Skeletal muscle satellite cell (primary cell): ENCODE results near the gene MRPS14.
A peak's percentile ranks its signal among the peaks of the same experiment; 100 is the strongest.
"Not testable (repeated sequence)": the region's sequence is repeated elsewhere in the genome, so short reads cannot be mapped to it uniquely, and the experiment has no call there.

Source experiments
- H3K27me3 ChIP-seq: 2 replicates; pipeline ENCODE4 v1.7.0; 2013; ENCODE audit warnings: low read length; ENCODE audit not compliant: control insufficient read depth, insufficient read depth
- H3K36me3 ChIP-seq: 2 replicates; pipeline ENCODE4 v1.7.0; 2013; ENCODE audit warnings: mild to moderate bottlenecking, control low read depth, low read length; ENCODE audit not compliant: insufficient read depth
- H3K4me1 ChIP-seq: 2 replicates; pipeline ENCODE4 v1.7.0; 2013; ENCODE audit warnings: low read length; ENCODE audit not compliant: control insufficient read depth, insufficient read depth
- H3K4me2 ChIP-seq: 2 replicates; pipeline ENCODE4 v1.7.0; 2013; ENCODE audit warnings: mild to moderate bottlenecking, low read length
- H3K4me3 ChIP-seq: 2 replicates; pipeline ENCODE4 v1.7.0; 2013; ENCODE audit warnings: low read length
- H3K9ac ChIP-seq: 2 replicates; pipeline ENCODE4 v1.7.0; 2013; ENCODE audit warnings: mild to moderate bottlenecking, low read depth, low read length, moderate library complexity
- H3K9me3 ChIP-seq: replicated peaks from 2 replicates; pipeline ENCODE4 v1.7.0; 2013; ENCODE audit warnings: mild to moderate bottlenecking, control low read depth, low read length

Gene MRPS14

DNA sequence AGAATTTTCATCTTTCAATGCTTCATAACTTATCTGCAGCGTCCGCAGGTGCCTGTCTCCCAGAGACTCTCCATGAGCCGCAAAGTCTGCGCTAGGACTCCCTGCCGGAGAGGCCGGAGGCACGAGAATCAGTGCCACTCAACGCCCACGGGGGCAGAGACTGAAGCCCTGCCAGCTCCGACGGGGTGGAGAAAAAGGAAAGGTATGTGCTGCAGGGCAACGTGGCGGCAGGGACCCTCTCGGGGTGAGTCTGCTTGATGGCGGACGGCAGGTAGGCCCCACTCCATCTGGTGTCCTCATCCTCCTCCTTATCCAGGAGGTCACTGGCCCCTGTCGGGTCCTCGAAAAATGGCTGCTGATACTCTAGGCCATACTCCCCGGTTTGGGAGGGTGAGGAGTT, 21.9 kb upstream of the MRPS14 start:
- Histone ChIP-seq H3K4me2 (no peak overlapping the region), H3K9me3 (no peaks in the 10 kb centered on the region), H3K4me1 (no peaks in the 10 kb centered on the region), H3K9ac (no peak overlapping the region), H3K4me3 (no peak overlapping the region), H3K27me3 (peaks cover 3% of the 10 kb centered on the region), H3K36me3 (no peaks in the 10 kb centered on the region)

DNA sequence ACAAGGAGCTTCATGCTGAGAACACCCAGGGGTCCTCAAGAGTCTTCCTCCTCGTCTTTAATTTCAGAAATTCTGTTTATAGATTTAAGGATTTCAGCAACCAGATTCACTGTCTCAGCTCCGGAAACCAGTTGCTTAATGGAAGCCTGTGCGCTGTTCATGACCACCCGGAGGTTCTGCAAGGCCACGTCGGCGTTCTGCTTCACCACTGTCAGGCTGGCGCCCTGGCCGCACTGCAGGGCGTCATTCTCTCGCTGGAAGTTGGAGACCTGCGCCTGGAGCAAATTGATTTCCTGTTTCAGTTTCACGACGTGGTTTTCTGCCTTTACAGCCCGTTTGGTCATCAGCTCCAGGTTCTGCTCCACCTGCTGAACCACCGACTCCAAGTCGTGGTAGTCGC, 21.4 kb upstream of the MRPS14 start:
- not testable (repeated sequence) for H3K9ac ChIP-seq, H3K9me3 ChIP-seq, H3K4me1 ChIP-seq, H3K27me3 ChIP-seq, H3K4me2 ChIP-seq, H3K4me3 ChIP-seq, H3K36me3 ChIP-seq

DNA sequence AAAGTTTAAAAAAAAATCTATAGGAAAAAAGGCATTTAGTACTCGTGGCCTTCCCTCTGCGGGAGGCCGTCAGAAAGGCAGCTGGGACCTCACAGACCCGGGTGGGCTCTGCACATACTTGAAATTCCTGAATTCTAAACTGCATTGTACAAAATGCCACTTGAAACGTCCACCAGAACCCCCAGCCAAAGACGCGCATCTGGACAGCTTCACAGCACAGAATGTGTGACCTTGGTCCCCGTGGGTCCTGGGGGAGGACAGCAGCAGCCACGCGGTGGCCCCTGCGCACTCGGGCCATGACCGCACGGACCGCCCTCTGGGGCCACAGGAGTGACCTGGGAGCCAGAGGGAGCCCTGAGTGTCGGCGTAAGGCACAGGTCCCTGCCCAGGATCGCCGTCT, 20.6 kb upstream of the MRPS14 start:
- Histone ChIP-seq H3K4me3 (no peak overlapping the region), H3K4me1 (no peaks in the 10 kb centered on the region), H3K36me3 (no peaks in the 10 kb centered on the region), H3K4me2 (no peak overlapping the region), H3K9me3 (no peaks in the 10 kb centered on the region), H3K9ac (no peak overlapping the region), H3K27me3 (peaks cover 4% of the 10 kb centered on the region)

DNA sequence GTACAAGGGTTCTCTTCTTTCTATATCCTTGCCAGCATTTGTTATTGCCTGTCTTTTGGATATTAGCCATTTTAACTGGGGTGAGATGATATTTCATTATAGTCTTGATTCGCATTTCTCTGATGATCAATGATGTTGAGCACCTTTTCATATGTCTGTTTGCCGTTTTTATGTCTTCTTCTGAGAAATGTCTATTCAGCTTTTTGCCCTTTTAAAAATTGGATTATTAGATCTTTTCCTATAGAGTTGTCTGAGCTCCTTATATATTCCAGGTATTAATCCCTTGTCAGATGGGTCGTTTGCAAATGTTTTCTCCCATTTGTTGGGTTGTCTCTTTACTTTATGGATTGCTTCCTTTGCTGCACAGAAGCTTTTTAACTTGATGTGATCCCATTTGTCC, 19.4 kb upstream of the MRPS14 start:
- no peak overlapping the region for H3K9ac ChIP-seq
- no peaks in the 10 kb centered on the region for H3K4me1 ChIP-seq
- no peaks in the 10 kb centered on the region for H3K9me3 ChIP-seq
- H3K27me3 ChIP-seq, result peaks cover 6% of the 10 kb centered on the region
- H3K4me2 ChIP-seq, result no peak overlapping the region
- no peaks in the 10 kb centered on the region for H3K36me3 ChIP-seq
- no peak overlapping the region for H3K4me3 ChIP-seq

DNA sequence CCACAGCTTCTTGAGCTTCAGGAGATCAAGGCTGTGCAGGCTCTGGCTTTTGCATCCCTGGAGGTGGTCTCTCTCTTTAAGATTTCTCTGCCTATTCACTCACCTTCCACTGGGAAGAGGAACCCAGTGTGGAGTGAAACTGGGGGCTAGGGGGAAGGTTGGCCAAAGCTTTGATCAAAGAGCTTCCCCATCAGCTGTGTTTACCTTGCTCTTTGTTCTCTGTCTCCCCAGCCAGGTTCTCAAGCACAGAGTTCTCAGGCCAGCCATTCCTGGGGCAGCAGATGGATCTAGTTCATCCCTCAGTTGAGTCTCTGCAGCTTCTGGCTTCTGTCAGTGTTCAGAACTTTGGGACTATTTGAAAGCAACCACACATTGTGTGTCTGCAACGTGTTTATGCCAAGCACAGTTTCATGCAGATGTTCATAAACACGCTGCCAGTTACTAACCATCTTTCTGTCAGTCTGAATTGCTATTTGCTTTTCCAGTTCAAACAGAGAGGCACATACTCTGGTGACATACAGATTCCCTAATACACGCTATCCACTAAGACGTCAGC, 17.2 kb upstream of the MRPS14 start:
- Histone ChIP-seq H3K4me3 (no peak overlapping the region), H3K27me3 (peaks cover 18% of the 10 kb centered on the region), H3K4me1 (no peaks in the 10 kb centered on the region), H3K9ac (no peak overlapping the region), H3K9me3 (no peaks in the 10 kb centered on the region), H3K4me2 (no peak overlapping the region), H3K36me3 (no peaks in the 10 kb centered on the region)

DNA sequence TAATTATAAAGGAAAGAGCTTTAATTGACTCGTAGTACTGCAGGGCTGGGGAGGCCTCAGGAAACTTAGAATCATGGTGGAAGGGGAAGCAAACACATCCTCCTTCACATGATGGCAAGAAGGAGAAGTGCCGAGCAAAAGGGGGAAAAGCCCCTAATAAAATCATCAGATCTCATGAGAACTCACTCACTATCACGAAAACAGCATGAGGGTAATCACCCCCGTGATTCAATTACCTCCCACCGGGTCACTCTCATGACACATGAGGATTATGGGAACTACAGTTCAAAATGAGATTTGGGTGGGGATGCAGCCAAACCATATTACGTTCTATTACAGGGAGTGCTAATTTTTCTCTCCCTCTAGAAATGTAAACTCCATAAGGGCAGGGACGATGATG, 14.2 kb upstream of the MRPS14 start:
- Histone ChIP-seq H3K4me1 (no peaks in the 10 kb centered on the region), H3K4me3 (no peak overlapping the region), H3K36me3 (no peaks in the 10 kb centered on the region), H3K27me3 (peaks cover 18% of the 10 kb centered on the region), H3K9ac (no peak overlapping the region), H3K9me3 (no peaks in the 10 kb centered on the region), H3K4me2 (no peak overlapping the region)

DNA sequence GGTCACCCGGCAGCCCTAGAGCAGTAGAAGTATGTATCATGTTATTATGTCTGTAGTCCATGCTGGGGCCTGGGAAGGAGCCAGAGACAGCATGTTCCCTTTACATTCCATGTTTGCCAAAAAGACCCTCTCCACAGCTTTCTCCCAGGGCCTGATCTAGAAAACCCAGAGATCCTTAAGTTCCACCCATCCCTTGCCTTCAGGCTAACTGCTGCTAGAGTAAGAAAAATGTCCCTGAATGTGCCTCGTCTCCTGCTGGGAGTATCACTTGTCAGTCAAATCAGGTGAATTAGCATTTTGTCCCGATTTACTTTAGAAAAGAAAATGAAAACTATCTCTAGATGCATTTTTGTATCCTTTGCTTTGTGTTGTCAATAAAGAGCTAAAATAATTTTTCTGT, 13.3 kb upstream of the MRPS14 start:
- no peaks in the 10 kb centered on the region for H3K4me1 ChIP-seq
- no peak overlapping the region for H3K4me2 ChIP-seq
- peaks cover 18% of the 10 kb centered on the region for H3K27me3 ChIP-seq

DNA sequence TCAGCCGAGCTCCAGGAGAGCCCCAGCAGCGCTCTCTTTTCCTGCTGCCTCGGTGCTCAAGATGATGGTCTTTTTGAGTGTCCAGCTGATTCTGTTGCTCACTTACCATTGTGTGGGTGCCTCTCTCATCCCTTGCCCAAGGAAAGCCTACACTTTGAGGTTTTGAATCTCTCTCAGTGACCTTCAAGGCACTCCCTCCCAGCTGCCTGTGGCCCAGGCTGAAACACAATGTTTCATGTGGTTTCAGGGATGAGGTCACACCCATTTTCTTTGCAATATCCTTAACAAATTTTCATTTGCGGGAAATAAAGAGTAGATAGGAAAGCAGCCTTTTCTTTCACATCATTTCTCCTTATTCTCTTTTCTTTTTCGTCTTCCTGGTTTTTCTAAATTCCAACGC, 12.6 kb upstream of the MRPS14 start:
- Histone ChIP-seq H3K36me3 (no peaks in the 10 kb centered on the region), H3K9ac (no peak overlapping the region)

More for the DNA sequence above, 13.3 kb upstream of the MRPS14 start:
- Histone ChIP-seq H3K9ac (no peak overlapping the region), H3K4me3 (no peak overlapping the region), H3K36me3 (no peaks in the 10 kb centered on the region), H3K9me3 (no peaks in the 10 kb centered on the region)

DNA sequence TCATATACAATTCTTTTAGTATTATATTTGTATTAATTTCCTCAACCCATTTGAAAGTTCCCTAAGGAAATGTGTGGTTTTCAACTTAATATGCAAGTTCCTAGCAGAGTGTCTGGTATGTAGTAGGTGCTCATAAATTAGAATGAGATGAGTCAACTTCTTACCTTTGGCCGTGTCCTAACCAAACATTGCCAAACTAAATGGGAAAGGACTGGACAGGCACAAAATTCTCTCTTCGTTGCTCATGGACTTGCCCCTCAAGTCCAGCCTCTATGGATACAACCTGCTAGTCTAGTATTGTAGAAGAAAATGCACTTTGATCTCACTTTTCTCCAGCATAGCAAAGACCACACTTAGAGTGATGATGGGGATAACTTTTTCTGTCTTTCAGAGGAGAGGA, 11.6 kb upstream of the MRPS14 start:
- Histone ChIP-seq H3K36me3 (no peaks in the 10 kb centered on the region), H3K27me3 (peaks cover 14% of the 10 kb centered on the region), H3K4me1 (no peaks in the 10 kb centered on the region), H3K9me3 (no peaks in the 10 kb centered on the region), H3K4me3 (no peak overlapping the region), H3K4me2 (no peak overlapping the region), H3K9ac (no peak overlapping the region)

More for the DNA sequence above, 12.6 kb upstream of the MRPS14 start:
- no peak overlapping the region for H3K4me3 ChIP-seq
- no peak overlapping the region for H3K4me2 ChIP-seq
- H3K9me3 ChIP-seq, result no peaks in the 10 kb centered on the region
- H3K27me3 ChIP-seq, result peaks cover 18% of the 10 kb centered on the region
- H3K4me1 ChIP-seq, result no peaks in the 10 kb centered on the region

DNA sequence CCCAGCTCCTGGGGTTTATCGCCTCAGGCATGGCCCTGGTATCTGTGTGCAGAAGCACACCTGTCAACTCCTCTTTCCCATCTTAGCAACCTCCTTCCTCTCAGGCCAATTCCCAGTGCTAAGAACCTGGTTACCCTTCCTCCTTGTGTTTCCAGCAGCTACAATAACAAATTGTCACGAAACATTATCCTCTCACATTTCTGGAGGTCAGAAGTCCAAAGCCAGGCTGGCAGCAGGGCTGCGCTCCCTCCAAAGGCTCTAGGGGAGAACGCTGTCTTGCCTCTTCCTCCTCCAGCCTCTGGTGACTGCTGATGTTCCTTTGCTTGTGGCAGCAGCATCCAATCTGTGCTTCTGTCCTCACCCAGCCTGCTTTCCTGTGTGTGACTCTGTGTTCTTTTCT, 10.7 kb upstream of the MRPS14 start:
- Histone ChIP-seq H3K9ac (no peak overlapping the region), H3K27me3 (peaks cover 14% of the 10 kb centered on the region), H3K4me3 (no peak overlapping the region)

DNA sequence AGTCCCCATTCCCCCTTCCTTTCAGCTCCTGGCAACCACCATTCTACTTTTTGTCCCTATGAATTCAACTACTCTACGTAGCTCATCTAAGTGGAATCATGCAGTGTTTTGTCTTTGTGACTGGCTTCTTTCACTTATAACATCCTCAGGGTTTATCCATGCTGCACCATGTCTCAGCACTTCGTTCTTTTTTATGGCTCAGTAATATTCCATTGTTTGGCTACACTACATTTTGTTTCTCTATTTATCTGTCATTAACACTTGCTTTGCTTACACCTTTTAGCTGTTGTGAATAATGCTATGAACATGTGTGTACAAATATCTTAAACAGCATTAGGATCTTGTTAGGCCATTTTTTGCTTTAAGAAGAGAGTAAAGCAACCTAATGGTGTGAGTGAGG, 1.5 kb upstream of the MRPS14 start:
- H3K4me1 ChIP-seq, result peaks cover 5% of the 10 kb centered on the region
- no peaks in the 10 kb centered on the region for H3K27me3 ChIP-seq
- H3K4me2 ChIP-seq, result no peak overlapping the region
- no peak overlapping the region for H3K4me3 ChIP-seq
- no peak overlapping the region for H3K9ac ChIP-seq
- H3K36me3 ChIP-seq, result no peaks in the 10 kb centered on the region
- H3K9me3 ChIP-seq, result no peaks in the 10 kb centered on the region

More for the DNA sequence above, 10.7 kb upstream of the MRPS14 start:
- peaks cover 5% of the 10 kb centered on the region for H3K4me1 ChIP-seq
- no peaks in the 10 kb centered on the region for H3K36me3 ChIP-seq
- no peaks in the 10 kb centered on the region for H3K9me3 ChIP-seq
- H3K4me2 ChIP-seq, result no peak overlapping the region

DNA sequence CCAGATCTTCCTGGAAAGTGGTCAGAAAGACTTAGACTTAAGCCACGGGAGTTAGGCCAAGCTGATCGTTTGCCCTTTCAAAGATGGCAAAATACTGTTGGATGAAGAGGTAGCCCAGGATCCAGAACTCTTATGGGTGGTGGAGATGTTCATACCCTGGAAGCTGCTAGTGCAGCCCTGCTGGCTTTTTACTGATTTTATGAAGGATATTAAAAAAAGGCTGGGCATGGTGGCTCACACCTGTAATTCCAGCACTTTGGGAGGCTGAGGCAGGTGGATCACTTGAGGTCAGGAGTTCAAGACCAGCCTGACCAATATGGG, 657 bp upstream of the MRPS14 start:
- H3K4me3 ChIP-seq, result peak overlapping the region; percentile 93
- not testable (repeated sequence) for H3K9me3 ChIP-seq, H3K4me1 ChIP-seq, H3K36me3 ChIP-seq, H3K27me3 ChIP-seq
- peak overlapping the region; percentile 69 for H3K9ac ChIP-seq
- peak overlapping the region; percentile 80 for H3K4me2 ChIP-seq
